Measurements from ENCODE around the gene NAXD.

Gene NAXD

DNA sequence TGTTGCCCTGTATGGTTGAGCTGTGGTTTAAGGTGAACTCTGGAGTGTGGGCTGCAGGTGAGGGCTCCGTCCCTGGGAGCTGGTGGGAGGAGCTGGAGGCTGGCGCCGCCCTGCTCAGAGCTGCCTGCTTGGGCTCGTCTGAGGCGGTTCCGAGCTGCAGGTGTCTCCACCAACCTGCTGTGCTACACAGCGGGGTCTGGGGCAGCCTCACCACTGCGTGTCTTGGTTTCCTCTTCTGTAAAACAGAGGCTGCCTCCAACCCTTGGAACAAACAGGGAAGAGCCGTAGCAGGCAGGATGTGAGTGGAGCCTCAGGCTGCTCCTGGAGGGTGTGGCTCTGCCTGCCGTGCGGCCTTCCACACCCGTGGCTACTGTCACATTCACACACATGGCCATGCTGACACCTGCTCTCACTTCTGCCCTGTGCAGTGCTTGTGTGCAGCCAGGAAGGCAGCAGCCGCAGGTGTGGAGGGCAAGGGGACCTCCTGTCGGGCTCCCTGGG is 21.4 kb downstream of the NAXD start:
- TF ChIP-seq POLR2AphosphoS5 (IDR thresholded peaks at IDR 0.05; ENCODE audit: low read depth) (no peak), SPI1 (IDR thresholded peaks at IDR 0.05; ENCODE audit: borderline replicate concordance, low read depth) (no peak), GABPA (IDR thresholded peaks at IDR 0.05; ENCODE audit: low read depth) (no peak)
- TF ChIP-seq, protein P1, sequence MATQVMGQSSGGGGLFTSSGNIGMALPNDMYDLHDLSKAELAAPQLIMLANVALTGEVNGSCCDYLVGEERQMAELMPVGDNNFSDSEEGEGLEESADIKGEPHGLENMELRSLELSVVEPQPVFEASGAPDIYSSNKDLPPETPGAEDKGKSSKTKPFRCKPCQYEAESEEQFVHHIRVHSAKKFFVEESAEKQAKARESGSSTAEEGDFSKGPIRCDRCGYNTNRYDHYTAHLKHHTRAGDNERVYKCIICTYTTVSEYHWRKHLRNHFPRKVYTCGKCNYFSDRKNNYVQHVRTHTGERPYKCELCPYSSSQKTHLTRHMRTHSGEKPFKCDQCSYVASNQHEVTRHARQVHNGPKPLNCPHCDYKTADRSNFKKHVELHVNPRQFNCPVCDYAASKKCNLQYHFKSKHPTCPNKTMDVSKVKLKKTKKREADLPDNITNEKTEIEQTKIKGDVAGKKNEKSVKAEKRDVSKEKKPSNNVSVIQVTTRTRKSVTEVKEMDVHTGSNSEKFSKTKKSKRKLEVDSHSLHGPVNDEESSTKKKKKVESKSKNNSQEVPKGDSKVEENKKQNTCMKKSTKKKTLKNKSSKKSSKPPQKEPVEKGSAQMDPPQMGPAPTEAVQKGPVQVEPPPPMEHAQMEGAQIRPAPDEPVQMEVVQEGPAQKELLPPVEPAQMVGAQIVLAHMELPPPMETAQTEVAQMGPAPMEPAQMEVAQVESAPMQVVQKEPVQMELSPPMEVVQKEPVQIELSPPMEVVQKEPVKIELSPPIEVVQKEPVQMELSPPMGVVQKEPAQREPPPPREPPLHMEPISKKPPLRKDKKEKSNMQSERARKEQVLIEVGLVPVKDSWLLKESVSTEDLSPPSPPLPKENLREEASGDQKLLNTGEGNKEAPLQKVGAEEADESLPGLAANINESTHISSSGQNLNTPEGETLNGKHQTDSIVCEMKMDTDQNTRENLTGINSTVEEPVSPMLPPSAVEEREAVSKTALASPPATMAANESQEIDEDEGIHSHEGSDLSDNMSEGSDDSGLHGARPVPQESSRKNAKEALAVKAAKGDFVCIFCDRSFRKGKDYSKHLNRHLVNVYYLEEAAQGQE (IDR thresholded peaks at IDR 0.05; ENCODE audit: insufficient replicate concordance, low read depth), result no peak
- TF ChIP-seq, protein P2, sequence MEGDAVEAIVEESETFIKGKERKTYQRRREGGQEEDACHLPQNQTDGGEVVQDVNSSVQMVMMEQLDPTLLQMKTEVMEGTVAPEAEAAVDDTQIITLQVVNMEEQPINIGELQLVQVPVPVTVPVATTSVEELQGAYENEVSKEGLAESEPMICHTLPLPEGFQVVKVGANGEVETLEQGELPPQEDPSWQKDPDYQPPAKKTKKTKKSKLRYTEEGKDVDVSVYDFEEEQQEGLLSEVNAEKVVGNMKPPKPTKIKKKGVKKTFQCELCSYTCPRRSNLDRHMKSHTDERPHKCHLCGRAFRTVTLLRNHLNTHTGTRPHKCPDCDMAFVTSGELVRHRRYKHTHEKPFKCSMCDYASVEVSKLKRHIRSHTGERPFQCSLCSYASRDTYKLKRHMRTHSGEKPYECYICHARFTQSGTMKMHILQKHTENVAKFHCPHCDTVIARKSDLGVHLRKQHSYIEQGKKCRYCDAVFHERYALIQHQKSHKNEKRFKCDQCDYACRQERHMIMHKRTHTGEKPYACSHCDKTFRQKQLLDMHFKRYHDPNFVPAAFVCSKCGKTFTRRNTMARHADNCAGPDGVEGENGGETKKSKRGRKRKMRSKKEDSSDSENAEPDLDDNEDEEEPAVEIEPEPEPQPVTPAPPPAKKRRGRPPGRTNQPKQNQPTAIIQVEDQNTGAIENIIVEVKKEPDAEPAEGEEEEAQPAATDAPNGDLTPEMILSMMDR (IDR thresholded peaks at IDR 0.05; ENCODE audit: insufficient read depth, low read length), result no peak
- Histone ChIP-seq H3K4me3 (replicated peaks; ENCODE audit: insufficient read depth, low read length) (no peak overlapping the region), H3K27me3 (ENCODE audit: insufficient read depth, poor library complexity, severe bottlenecking) (no peaks in the 10 kb centered on the region), H3K27ac (replicated peaks) (no peak overlapping the region)
- no peak for DNase-seq (ENCODE audit: low read depth in 1 of 2, low spot score in 1 of 2)

DNA sequence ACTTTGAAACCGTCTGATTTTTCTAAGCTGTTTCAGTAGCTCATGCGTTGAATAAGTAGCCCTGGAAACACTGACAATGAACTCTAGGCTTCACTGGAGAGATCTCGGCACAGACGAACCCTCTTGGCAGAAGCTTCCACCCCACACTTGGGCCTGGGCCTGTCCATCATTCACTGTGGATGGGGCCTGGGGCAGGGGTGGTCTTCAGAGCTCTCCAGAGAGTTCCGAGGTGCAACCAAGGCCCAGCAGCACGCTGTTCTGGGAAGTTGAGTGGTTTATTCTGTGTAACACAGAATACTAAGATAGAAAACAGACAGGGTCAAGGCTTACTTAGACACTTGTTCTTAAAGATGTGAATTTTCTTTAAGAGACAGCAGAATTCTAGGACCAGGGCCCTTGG is 21.9 kb downstream of the NAXD start:
- DNase-seq (ENCODE audit: low read depth in 1 of 2, low spot score in 1 of 2), result no peak
- Histone ChIP-seq H3K4me3 (replicated peaks; ENCODE audit: insufficient read depth, low read length) (no peak overlapping the region), H3K27ac (replicated peaks) (no peak overlapping the region), H3K27me3 (ENCODE audit: insufficient read depth, poor library complexity, severe bottlenecking) (no peaks in the 10 kb centered on the region)
- TF ChIP-seq, protein P1 (IDR thresholded peaks at IDR 0.05; ENCODE audit: insufficient replicate concordance, low read depth), result no peak
- no peak for TF ChIP-seq SPI1 (IDR thresholded peaks at IDR 0.05; ENCODE audit: borderline replicate concordance, low read depth)
- no peak for TF ChIP-seq GABPA (IDR thresholded peaks at IDR 0.05; ENCODE audit: low read depth)
- no peak for TF ChIP-seq POLR2AphosphoS5 (IDR thresholded peaks at IDR 0.05; ENCODE audit: low read depth)
- TF ChIP-seq, protein P2 (IDR thresholded peaks at IDR 0.05; ENCODE audit: insufficient read depth, low read length), result no peak

DNA sequence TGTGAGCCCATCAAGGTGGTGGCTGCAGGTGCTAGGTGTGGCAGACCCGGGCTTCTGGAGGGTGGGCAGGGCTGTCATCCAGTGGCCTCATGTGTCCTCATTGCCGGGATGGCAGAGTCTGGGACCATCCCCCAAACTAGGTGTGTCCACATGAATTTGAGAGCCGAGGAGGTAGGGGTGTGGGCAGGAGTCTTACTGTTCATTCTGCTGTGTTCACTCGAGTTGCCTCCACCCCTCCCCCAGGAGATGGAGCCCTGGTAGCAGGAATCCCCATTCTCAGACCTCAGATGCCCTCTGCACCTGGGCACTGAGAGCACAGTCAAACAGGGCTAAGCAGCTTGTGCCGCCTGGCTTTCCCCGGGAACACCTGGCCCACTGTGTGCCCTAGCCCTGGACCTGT is 22.4 kb downstream of the NAXD start:
- Histone ChIP-seq H3K27ac (replicated peaks) (no peak overlapping the region), H3K4me3 (replicated peaks; ENCODE audit: insufficient read depth, low read length) (no peak overlapping the region), H3K27me3 (ENCODE audit: insufficient read depth, poor library complexity, severe bottlenecking) (no peaks in the 10 kb centered on the region)
- TF ChIP-seq POLR2AphosphoS5 (IDR thresholded peaks at IDR 0.05; ENCODE audit: low read depth), result no peak
- TF ChIP-seq, protein P1 (IDR thresholded peaks at IDR 0.05; ENCODE audit: insufficient replicate concordance, low read depth), result no peak
- no peak for TF ChIP-seq GABPA (IDR thresholded peaks at IDR 0.05; ENCODE audit: low read depth)
- no peak for TF ChIP-seq SPI1 (IDR thresholded peaks at IDR 0.05; ENCODE audit: borderline replicate concordance, low read depth)
- TF ChIP-seq, protein P2 (IDR thresholded peaks at IDR 0.05; ENCODE audit: insufficient read depth, low read length), result no peak
- DNase-seq (ENCODE audit: low read depth in 1 of 2, low spot score in 1 of 2), result no peak
